LoVo (cell line): ENCODE results near the gene PRR23B.
"Not testable (repeated sequence)": the region's sequence is repeated elsewhere in the genome, so short reads cannot be mapped to it uniquely, and the experiment has no call there.

Experiments
- DNase-seq: peaks from one replicate; pipeline ENCODE4 v3.0.0-alpha.2; 2016; ENCODE audit warnings: low spot score

Gene PRR23B

DNA sequence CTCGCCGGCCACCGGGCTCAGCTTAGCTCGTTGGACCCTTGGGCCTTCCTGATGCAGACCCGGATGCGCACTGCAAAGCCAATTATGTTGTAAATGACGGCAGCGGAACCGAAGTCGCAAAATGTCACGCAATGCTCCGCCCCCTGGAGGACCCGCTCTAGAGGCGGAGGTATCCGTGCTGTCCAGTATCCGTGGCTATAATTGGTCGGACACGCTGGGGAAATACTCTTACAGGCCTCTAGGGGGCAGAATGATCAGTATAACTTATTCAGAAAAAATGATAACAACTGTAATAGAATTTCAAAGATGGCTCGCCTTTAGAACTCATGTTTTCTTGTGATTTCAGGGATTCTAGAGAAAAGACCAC lies at the start of gene PRR23B:
PRR23B (minus strand) TSS at position 59 of the 367 bp plus-strand sequence. CDS start 265 bp downstream, outside the sequence.
- no peak for DNase-seq

DNA sequence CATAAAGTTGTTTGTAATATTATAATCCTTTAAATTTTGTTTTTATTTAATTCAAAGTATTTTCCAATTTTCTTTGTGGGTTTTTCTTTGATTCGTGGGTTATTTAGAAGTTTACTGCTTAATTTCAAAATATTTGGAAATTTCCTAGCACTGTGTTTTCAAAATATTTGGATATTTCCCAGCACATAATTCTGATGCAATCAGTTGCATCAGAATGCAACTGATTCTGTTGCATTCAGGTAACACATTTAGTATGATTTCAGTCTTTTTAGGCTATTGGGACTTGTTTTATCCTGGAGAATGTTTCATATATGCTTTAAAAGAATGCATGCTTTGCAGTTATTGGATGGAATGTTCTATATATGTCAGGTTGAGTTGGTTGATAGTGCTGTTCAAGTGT lies 42.2 kb upstream of the PRR23B start:
- DNase-seq: no peak

DNA sequence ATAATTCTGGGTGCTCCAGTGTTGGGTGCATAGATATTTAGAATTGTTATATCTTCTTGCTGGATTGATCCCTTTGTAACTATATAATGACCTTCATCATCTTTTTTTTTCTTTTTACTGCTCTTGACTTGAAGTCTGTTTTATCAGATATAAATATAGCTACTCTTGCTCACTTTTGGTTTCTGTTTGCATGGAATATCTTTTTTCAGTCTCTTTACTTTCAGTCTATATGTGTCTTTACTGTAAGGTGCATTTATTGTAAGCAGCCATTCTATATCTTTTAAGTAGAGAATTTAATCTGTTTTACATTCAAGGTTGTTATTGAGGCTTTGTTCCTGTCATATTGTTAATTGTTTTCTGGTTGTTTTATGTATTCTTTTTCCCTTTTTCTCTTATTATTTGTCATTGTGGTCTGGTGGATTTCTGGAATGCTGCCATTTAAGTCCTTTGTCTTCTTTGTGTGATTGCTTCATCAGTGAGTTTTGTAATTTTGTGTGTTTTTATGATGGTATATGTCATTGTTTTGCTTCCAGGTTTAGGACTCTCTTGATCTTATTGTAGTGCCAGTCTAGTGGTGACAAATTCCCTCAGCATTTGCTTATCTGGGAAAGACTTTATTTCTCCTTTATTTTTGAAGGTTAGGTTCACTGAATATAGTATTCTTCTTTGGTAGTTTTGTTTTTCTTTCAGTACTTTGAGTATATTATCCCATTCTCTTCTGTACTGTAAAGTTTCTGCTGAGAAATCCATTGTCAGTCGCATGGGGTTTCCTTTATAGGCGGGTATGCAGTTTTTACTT lies 32.3 kb upstream of the PRR23B start:
- DNase-seq: no peak

DNA sequence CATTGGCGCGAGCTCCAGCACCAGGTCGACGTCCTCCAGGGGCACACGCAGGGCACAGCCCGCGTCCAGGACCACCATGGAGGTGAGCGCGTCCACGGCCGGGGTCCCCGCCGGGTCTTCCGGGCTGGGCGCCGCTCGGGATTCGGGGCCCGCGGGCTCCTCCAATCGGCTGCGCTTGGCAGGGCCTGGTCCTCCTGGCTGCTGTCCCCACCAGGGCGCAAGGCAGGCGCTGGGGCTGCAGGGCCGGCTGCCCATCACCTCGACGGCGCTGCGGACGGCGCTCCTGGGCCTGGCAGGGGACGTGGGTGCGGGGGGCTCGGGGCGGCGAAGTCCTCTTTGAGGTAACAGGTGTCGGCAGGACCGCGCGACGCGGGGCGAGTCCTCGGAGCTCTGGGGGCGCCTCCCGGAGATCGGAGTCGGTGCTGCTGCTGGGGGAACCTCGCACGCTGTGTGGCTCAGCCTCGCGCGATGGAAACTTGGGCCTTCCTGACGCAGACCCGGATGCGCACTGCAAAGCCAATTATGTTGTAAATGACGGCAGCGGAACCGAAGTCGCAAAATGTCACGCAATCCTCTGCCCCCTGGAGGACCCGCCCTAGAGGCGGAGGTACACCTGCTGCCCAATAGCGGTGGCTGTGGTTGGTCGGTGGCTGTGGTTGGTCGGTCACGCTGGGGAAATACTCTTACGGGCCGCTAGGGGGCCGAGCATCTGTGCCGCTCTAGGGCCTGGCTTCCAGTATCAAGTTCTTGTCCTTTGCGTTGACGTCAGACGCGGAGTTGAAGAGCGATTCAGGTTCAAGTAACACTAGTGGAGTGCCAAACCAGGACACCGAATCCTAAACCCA lies 23.9 kb upstream of the PRR23B start, which contains the start of gene PRR23C:
PRR23C (minus strand) TSS at position 527 of the 845 bp plus-strand sequence; CDS start at position 255, 272 bp downstream.
- DNase-seq: no peak

DNA sequence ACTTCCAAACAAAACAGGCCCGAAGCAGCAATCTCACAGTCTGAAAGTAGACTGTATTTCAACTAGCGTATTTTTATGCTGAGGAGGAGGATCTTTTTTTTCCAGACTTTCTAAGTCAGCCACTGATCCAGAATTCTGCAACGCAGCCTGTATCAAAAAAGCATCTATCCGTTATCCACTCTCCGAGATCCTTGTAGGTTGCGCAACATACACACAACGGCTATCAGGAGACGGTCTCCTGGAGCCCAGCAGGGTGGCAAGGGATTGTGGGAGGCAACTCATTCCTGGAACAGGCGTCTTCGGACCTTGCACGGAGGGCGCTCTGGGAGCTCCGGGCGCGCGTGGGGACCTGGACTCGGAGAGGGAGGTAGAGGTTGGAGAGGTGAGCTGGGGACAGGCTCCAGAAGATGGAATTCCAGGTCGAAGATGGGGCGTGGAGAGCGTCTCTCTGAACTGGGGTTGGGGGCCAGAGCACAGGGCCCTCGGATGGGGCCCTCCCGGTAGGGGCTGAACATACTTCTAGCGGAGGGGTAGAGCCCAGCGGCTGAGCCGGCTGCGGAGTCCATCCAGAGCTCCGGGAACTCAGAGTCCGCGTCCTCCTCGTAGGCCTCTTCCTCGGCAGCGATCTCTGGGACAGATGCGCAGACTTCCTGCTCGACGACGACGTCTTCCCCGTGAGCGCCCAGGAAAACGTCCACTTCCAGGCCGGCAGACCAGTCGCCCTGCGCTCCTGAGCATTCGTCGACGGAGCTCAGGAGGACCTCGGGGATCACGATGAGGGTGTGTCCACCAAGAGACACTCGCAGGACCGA lies 23.0 kb upstream of the PRR23B start:
- DNase-seq: no peak

DNA sequence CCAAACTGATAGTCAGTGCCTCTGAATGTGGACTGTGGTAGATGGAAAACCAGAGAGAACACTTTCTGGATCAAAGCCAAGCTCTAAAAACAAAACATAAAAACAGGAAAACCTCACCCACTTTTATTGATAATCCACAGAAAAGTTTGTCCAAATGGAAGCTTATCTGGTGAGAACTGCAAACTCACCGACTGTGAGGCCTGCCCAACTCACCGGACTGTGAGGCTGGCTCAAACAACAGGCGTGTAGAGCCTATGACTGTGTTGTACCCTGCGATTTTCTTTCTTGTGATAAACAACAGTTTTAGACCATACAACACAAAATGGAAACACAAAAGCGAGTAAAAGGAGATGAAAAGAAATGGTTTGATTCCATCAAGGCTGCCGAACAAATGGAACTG lies 16.8 kb upstream of the PRR23B start:
- DNase-seq: no peak

DNA sequence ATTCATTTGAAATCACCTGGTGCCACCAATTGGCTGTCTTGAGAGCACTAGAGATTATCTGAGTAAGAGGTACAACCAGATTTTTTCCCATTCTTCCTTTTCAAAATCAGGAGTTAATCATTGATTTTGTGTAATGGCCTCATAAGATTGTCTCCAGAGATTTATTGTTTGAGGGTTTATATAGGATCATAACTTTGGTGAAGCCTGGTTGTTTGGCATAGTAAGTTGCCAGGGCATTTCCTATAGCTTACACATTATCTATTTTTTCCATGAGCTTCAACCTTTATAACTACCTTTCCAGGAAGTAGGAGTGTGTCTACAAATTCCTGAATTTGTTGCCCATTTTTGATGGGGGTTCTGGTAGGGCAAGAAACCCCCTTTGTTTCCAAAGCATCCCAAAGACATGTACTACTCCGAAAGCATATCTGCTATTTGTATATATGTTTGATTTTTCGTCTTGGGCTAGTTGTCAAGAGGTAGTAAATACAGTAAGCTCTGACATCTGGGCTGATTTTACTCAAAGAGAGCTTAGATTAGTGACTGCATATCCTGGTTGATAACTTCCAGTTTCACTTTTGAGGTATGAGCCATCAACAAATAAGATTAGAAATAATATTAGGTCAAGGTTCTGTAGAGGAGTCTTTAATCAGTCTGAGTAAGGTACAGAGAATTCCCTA lies 11.7 kb upstream of the PRR23B start:
- no peak for DNase-seq

DNA sequence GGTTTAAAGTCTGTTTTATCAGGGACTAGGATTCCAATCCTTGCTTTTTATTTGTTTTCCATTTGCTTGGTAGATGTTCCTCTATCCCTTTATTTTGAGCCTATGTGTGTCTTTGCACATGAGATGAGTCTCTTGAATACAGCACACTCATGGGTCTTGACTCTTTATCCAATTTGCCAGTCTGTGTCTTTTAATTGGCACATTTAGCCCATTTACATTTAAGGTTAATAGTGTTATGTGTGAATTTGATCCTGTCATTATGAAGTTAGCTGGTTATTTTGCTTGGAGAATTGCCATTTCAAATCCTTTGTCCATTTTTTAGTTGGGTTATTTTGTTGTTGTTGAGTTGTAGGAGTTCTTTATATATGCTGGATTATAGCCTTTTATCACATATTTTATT lies 9.8 kb upstream of the PRR23B start:
- not testable (repeated sequence) for DNase-seq

DNA sequence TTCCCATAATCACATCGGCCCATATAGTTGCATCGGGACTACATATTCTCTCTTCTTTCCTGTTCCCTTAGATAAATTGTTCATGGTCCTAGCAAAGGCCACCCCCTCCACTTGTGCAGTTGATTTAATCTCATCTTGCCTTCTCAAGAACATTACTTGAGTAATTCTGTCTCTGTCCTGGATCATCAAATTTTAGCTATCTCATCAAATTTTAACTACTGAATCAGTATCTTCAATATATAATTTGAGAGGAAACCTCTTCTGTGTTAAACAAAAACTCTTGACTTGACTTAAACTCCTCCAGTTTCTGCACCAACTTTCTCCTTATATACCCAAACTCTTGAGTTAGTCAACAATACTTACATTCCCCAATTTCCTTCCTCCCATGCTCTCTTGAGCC lies 4.2 kb upstream of the PRR23B start:
- no peak for DNase-seq

DNA sequence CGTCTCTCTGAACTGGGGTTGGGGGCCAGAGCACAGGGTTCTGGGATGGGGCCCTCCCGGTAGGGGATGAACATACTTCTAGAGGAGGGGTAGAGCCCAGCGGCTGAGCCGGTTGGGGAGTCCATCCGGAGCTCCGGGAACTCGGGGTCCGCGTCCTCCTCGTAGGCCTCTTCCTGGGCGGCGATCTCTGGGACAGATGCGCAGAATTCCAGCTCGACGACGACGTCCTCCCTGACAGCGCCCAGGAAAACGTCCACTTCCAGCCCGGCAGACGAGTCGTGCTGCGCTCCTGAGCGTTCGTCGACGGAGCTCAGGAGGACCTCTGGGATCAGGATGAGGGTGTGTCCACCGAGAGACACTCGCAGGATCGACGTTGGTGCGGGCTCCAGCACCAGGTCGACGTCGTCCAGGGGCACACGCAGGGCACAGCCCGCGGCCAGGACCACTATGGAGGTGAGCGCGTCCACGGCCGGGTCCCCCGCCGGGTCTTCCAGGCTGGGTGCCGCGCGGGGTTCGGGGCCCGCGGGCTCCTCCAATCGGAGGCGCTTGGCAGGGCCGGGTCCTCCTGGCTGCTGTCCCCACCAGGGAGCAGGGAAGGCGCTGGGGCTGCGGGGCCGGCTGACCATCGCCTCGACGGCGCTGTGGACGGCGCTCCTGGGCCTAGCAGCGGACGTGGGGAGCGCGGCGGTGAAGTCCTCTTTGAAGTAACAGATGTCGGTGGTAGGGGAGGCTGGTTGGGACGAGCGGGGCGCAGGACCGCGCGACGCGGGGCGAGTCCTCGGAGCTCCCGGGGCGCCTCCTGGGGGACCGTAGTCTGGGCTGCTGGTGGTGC lies 474 bp downstream of the PRR23B start:
- DNase-seq: no peak

DNA sequence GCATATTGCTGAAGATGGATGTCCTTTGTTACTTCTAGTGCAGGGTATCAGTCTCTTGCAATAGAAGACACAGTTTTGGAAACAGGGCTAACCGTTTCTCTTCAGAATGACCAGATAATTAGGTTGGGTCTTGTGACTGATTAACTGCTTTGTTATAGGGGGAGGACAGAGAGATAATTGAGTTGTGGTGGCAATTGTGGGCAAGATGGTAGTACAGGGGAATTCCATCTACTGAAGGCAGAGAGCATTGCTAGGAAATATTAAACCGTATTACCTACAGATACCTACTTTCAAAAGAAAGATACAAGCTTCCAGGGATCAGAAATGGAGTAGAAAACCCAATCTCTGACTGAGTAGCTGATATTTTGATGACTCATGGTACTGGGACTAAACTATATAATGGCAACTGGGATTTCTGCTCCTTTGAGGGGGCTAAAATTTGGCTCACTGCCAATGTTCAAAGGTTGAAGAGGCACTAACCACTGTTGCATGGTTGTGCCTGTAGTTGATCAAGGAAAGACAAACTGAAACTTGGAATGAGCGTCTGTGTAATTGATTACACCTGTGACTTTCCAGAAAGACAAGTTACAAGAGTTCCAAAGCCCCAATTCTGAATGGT lies 4.2 kb downstream of the PRR23B start:
- DNase-seq: peak; percentile 13

DNA sequence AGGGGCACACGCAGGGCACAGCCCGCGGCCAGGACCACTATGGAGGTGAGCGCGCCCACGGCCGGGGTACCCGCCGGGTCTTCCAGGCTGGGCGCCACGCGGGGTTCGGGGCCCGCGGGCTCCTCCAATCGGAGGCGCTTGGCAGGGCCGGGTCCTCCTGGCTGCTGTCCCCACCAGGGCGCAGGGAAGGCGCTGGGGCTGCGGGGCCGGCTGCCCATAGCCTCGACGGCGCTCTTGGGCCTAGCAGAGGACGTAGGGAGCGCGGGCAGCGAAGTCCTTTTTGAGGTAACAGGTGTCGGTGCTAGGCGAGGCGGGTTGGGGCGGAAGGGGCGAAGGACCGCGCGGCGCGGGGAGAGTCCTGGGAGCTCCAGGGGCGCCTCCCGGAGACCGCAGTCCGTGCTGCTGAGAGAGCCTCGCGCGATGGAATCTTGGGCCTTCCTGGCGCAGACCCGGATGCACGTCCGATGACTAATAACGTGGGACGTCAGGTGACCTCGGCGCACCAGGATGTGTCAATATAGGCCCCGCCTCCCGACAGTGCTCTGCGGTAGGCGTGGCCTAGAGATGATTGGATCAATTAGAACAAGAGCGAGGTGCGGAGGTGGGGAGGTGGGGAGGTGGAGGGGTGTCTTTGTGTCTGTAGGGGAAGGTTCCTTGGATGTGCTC lies 14.5 kb downstream of the PRR23B start, which contains the start of gene PRR23A:
PRR23A (minus strand) TSS at position 218 of the 666 bp plus-strand sequence; CDS start at position 218, 0 bp downstream.
- no peak for DNase-seq

DNA sequence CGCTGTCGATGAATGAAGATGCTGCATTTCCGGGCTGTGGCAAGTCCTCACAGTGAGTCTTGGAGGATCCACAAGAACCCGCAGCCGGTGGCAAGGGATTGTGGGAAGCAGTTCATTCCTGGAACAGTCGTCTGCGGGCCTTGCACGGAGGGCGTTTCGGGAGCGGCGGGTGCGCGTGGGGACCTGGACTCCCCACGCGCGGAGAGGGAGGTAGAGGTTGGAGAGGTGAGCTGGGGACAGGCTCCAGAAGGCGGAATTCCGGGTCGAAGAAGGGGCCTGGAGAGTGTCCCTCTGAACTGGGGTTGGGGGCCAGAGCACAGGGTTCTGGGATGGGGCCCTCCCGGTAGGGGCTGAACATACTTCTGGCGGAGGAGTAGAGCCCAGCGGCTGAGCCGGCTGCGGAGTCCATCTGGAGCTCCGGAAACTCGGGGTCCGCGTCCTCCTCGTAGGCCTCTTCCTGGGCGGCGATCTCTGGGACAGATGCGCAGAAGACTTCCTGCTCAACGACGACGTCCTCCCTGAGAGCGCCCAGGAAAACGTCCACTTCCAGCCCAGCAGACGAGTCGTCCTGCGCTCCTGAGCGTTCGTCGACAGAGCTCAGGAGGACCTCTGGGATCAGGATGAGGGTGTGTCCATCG lies 15.3 kb downstream of the PRR23B start:
- no peak for DNase-seq

DNA sequence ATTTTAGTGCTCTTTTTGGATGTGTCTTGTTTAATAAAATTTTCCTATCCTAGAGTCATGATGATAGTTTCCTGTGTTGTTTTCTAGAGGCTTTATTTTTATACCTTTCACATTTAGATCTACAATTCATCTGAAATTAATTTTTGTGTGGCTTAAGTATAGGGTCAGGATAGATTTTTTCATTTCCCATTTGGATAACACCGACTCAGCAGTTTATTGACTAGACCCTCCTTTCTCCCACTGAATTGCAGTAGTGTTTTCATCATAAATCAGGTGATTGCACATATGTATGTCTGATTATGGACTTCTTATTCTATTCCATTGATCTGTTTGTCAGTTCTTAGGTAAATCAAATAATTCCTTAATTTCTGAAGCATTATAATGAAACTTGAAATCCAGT lies 25.0 kb downstream of the PRR23B start:
- no peak for DNase-seq

DNA sequence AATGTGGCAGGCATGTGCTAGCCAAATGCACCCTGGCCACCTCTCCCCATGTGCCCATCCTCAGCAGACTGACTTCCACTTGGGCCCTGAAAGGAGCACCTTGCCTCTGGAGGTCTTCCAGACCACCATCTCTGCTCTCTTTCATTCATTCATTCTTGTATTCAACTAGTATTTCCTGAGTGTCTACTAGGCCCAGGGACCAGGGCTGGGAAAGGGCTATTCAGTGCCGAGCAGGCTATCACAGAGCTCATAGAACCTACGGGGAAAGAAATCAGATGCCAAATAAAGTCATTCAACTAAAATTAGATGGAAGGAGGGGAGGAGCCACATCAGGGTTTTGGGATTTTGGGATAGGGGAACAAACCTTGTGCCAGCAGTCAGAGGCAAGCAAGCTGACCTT lies 33.5 kb downstream of the PRR23B start:
- DNase-seq: no peak

DNA sequence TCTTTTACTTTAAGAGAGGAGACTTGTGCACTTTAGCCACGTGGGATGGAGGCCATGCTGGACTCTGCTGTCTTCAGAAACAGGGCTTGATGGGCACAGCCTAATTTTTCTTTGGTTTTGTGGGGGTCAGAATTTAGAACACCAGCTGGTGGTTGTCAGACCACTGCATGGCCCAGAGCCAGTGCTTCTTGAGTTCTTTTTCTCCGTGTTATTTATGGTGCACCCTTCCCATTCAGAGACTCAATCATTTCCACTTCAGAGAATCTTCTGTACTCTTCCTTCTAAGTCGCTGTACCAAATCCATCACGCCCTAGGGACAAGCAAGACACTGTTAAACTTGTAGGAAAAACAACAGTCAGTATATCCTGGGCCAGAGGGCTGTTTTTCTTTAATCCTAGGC lies 34.8 kb downstream of the PRR23B start:
- no peak for DNase-seq

DNA sequence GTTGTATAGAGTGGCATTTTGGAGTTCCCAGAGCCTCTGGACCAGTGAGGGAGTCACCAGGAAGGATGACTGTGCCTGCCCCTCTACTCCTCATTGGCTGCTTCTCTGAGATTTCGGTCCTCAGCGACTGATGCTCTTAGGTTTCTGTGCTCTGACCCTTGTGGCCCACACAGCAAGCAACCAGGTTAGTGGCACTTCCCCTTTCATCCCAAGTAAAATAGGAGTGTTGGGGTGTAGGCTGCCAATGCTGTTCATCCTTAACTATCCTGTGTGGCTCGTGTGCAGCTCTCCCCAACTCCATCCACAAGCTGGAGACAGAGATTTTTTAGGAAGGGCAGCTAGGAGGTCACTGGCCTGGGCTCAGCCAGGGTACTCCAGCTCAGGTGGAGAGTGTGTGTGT lies 35.9 kb downstream of the PRR23B start:
- DNase-seq: no peak

DNA sequence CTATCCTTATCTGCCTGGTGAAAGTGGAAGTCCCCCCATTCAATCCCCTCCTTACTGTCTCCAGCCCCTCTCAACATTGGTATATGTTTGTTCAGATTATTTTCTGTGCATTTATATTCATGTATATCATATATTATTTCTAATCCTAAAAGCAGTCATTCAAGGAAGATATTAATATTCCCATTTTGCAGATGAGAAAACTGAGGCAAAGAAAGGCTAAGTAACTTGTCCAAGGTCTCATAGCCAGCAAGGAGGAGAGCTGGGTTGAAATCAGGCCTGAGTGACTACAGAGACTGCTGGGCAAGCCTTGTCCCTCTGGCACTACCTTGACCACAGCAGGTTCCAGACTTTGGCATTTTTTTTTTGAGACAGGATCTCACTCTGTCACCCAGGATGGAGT lies 44.7 kb downstream of the PRR23B start:
- DNase-seq: no peak

DNA sequence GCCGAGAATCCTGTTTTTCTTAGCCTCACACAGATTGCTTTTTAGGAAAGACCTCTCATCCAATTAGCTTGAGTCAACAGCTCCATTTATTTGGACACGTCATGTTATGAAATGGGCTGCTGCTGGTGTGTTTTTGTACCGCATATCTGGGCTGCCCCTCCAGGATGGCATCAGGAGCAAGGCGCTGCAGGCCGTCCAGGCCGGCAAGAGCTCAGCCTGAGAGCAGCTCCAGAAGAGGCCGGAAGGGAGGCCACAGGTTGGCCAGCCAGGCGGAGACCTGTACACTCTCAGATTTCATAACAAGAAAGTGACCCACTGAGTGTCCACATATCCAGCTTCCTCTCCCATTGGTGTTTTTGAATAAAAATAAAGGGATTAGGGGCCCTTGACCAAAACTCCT lies 45.4 kb downstream of the PRR23B start:
- no peak for DNase-seq
